GM12864 (cell line): ENCODE measurements around the gene FXYD2.

Experiments
- DNase-seq: peaks from one replicate; pipeline ENCODE4 v3.0.0-alpha.2; 2011; ENCODE audit warnings: low read depth
- H3K4me3 ChIP-seq: 2 replicates; pipeline ENCODE4 v1.5.1; 2011; ENCODE audit warnings: mild to moderate bottlenecking, low read depth, low read length, control low read depth
- CTCF ChIP-seq: IDR thresholded peaks from 2 replicates; pipeline ENCODE4 v1.5.1; 2011; ENCODE audit warnings: low read depth, mild to moderate bottlenecking, moderate library complexity, low read length, control low read depth, inconsistent platforms; ENCODE audit errors: missing control alignments

Gene FXYD2

GRCh38 chr11:117792241-117792640, 32.3 kb downstream of the FXYD2 start:
- TF ChIP-seq CTCF: no peak
- no peak for DNase-seq

GRCh38 chr11:117790279-117790678, 34.3 kb downstream of the FXYD2 start:
- H3K4me3 ChIP-seq: no peak overlapping the region
- no peak for DNase-seq
- TF ChIP-seq CTCF: no peak

More at GRCh38 chr11:117792241-117792640, 32.3 kb downstream of the FXYD2 start:
- H3K4me3 ChIP-seq: no peak overlapping the region

DNA sequence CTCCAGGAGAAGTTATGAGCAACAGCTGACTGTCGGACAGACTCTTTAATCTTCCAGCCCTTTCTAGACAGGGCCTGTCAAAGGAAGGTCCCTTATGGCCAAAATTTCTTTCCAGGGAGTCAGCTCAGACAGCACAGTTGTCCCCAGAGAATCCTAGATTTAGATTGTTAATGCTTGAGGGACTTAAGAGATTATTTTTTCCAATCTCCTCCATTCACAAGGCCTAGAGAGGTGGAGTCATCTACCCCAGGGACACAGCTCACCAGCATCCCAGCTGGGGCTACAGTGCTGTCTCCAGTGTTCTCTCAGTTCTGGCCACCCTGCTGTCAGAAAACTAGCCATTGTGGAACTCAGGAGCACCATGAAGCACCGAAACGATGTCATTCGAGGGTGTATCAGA, 35.3 kb downstream of the FXYD2 start:
- no peak for TF ChIP-seq CTCF

DNA sequence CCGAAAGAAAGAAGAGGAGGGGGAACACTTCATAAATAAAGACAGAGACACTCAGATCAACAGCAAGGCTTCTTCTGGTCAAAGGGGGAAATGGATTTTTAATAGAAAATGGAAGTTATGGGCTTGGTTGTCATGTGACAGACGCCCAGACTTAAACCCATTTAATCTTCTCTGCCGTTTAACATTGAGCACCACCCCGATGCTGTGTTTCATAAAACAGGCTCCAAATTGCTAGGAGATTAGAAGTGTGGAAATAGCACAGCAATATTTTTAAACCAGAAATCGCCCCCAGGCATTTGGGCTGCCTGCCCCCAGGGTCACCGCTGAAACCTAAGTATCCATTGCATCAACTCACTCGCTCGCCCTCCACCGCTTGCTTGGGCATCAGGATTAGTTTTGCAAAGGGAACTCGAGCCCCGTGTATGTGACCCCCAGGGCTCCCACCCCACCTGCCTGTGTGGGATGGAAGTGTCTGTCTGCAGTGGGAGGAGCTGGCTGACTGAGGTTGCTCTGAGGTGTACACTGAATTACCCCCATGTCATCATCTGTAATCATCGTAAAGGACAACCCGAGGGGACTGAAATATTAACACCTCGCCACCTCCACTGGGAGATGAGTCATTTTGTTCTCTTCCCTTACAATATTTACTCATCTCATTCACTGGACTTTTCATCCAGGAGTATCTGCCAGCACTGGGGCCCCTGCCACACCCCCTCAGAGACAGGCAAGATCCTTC, 38.2 kb downstream of the FXYD2 start:
- H3K4me3 ChIP-seq: no peak overlapping the region
- no peak for TF ChIP-seq CTCF
- no peak for DNase-seq

More for the DNA sequence above, 35.3 kb downstream of the FXYD2 start:
- H3K4me3 ChIP-seq: no peak overlapping the region
- DNase-seq: no peak

GRCh38 chr11:117782101-117782500, 42.4 kb downstream of the FXYD2 start:
- DNase-seq: no peak
- no peak overlapping the region for H3K4me3 ChIP-seq
- no peak for TF ChIP-seq CTCF

DNA sequence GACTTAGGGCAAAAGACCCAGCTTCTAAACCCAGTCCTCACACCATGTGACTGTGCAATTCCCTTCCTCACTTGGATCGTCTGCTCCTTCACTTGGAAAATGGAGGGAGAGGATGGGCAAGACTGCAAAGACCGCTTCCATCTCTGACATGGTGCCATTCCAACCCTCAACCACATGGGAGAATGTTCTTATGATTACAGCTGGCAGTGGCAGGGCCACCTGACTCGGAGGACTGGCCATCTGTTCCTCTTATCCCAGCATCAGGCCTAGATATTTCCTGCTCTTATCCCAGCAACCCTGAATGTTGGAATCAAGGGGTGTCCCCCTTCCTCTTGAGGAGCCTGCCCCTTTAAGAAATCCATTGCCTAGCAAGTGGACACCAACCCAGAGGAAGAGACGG, 42.9 kb downstream of the FXYD2 start:
- no peak for TF ChIP-seq CTCF
- no peak overlapping the region for H3K4me3 ChIP-seq
- no peak for DNase-seq

- no peak overlapping the region for H3K4me3 ChIP-seq
- TF ChIP-seq CTCF: no peak
- DNase-seq: no peak
Observed at GRCh38 chr11:117780456-117780855, 44.1 kb downstream of the FXYD2 start.
